SK-MEL-5 (cell line): ENCODE data around the gene RAPGEFL1. TPM values are rescaled to one million over a fixed set of nuclear protein-coding genes. Genes with fewer than 3 reads are reported as not detected.
"Not testable (repeated sequence)": the region's sequence is repeated elsewhere in the genome, so short reads cannot be mapped to it uniquely, and the experiment has no call there.

Experiments used
- DNase-seq: peaks from one replicate; pipeline ENCODE4 v3.0.0-alpha.2; 2016; ENCODE audit warnings: low read depth, low spot score
- in situ Hi-C: cut with HindIII; loops from 2 replicates; pipeline ENCODE4 v1.10.0; 2016; ENCODE audit warnings: low sequenced_read_pairs, high pct_unique_total_duplicates, low pct_unique_long_range_greater_than_20kb
- polyA plus RNA-seq, 2 experiments: library from polyadenylated mRNA; depleted of rRNA; stranded (reverse); fragments of >200 nt; gene quantifications; 2 replicates each; pipeline ENCODE4 v1.2.3, GENCODE V29; 2015
- total RNA-seq: library from RNA; depleted of rRNA; stranded (reverse); fragments of >200 nt; shearing (Covaris generic); gene quantifications from 2 replicates; pipeline ENCODE4 v1.2.3, GENCODE V29; 2014; rRNA removed

The RAPGEFL1 gene
- total RNA-seq: 1.9 and 2.4 TPM in 2 replicates
- 4.5 and 7.9 TPM in 2 replicates for polyA plus RNA-seq (2015; cell fraction: cytosol; rRNA removed)
- 16.9 and 21.1 TPM in 2 replicates for polyA plus RNA-seq (2015; cell fraction: nucleus; rRNA removed)

- in situ Hi-C loops: no loop called here
- peak; percentile 75 for DNase-seq
Measured at GRCh38 chr17:40177275-40177874, at the start of gene RAPGEFL1. RAPGEFL1 (plus strand) TSS chr17:40177470; CDS start chr17:40177862, 392 bp downstream.

- DNase-seq: peak; percentile 35
- in situ Hi-C loops: no loop called here
Measured at GRCh38 chr17:40129498-40129897, 47.8 kb upstream of the RAPGEFL1 start.

- DNase-seq: no peak
- in situ Hi-C loops: no loop called here
Measured at GRCh38 chr17:40130352-40131042, 46.8 kb upstream of the RAPGEFL1 start.

- DNase-seq: no peak
- in situ Hi-C loops: no loop called here
Measured at GRCh38 chr17:40134184-40134583, 43.1 kb upstream of the RAPGEFL1 start.

- in situ Hi-C loops: no loop called here
- no peak for DNase-seq
Measured at GRCh38 chr17:40135817-40136216, 41.5 kb upstream of the RAPGEFL1 start.

GRCh38 chr17:40139566-40140058 is 37.7 kb upstream of the RAPGEFL1 start:
- DNase-seq: no peak
- in situ Hi-C loops: no loop called here

- DNase-seq, in situ Hi-C loops: not testable (repeated sequence)
Measured at GRCh38 chr17:40143166-40143565, 34.1 kb upstream of the RAPGEFL1 start.

GRCh38 chr17:40145476-40145875 is 31.8 kb upstream of the RAPGEFL1 start:
- DNase-seq: no peak
- in situ Hi-C loops: no loop called here

GRCh38 chr17:40148527-40148926 is 28.7 kb upstream of the RAPGEFL1 start:
- in situ Hi-C loops: no loop called here

GRCh38 chr17:40150276-40150675 is 27.0 kb upstream of the RAPGEFL1 start:
- DNase-seq: no peak
- in situ Hi-C loops: no loop called here

More at GRCh38 chr17:40148527-40148926, 28.7 kb upstream of the RAPGEFL1 start:
- no peak for DNase-seq

GRCh38 chr17:40151414-40151963 is 25.8 kb upstream of the RAPGEFL1 start:
- no peak for DNase-seq
- in situ Hi-C loops: no loop called here

GRCh38 chr17:40153603-40154236 is 23.6 kb upstream of the RAPGEFL1 start:
- DNase-seq: no peak
- in situ Hi-C loops: no loop called here

GRCh38 chr17:40157973-40158372 is 19.3 kb upstream of the RAPGEFL1 start:
- in situ Hi-C loops: no loop called here

GRCh38 chr17:40158438-40159013 is 18.7 kb upstream of the RAPGEFL1 start:
- in situ Hi-C loops: no loop called here
- DNase-seq: no peak

More at GRCh38 chr17:40157973-40158372, 19.3 kb upstream of the RAPGEFL1 start:
- DNase-seq: no peak

GRCh38 chr17:40159456-40159855 is 17.8 kb upstream of the RAPGEFL1 start:
- DNase-seq: no peak
- in situ Hi-C loops: no loop called here

- in situ Hi-C loops: no loop called here
- no peak for DNase-seq
Measured at GRCh38 chr17:40167685-40168261, 9.5 kb upstream of the RAPGEFL1 start.

- DNase-seq: peak; percentile 75
- in situ Hi-C loops: no loop called here
Measured at GRCh38 chr17:40168262-40168832, 8.9 kb upstream of the RAPGEFL1 start.
